K562 treated with DMSO at 1 percent for 24 hours (cell line): Measurements from ENCODE around the gene EXTL1. TPM values are rescaled to one million over a fixed set of nuclear protein-coding genes. Genes with fewer than 3 reads are reported as not detected.

ENCODE experiments used
- total RNA-seq: library from RNA; unstranded; fragments of 300-600 nt; gene quantifications from 2 replicates; pipeline ENCODE4 v1.2.3, GENCODE V29; 2022; ENCODE audit warnings: low read depth; ENCODE audit not compliant: insufficient read depth

EXTL1 gene
- 0.38 and 0.78 TPM in 2 replicates for total RNA-seq

GRCh38 chr1:26021647-26022403 lies at the start of gene EXTL1:
EXTL1 (plus strand) TSS chr1:26021775; CDS start chr1:26022647, 872 bp downstream.

GRCh38 chr1:25997828-25998761 lies 23.5 kb upstream of the EXTL1 start, which contains the start of gene PAFAH2:
PAFAH2 (minus strand) TSS chr1:25998063; CDS start chr1:25990816, 7,247 bp downstream.

GRCh38 chr1:26045722-26046245 lies 24.2 kb downstream of the EXTL1 start, which contains the start of gene SLC30A2:
SLC30A2 (minus strand) TSS chr1:26046118; CDS start chr1:26045896, 222 bp downstream.

GRCh38 chr1:26067432-26067911 lies 45.9 kb downstream of the EXTL1 start, which contains the start of gene TRIM63:
TRIM63 (minus strand) TSS chr1:26067630; CDS start chr1:26067494, 136 bp downstream.

Other genes starting within 250 kb of the EXTL1 start
- gene SELENON, start 221.6 kb upstream of the EXTL1 start, total RNA-seq = 41.7 and 42.4 TPM in 2 replicates
- 61.3 and 65.4 TPM in 2 replicates for gene MTFR1L, start 201.8 kb upstream of the EXTL1 start, total RNA-seq
- gene AUNIP, start 162.3 kb upstream of the EXTL1 start, total RNA-seq = 19.5 and 20.1 TPM in 2 replicates
- 5.6 and 6.9 TPM in 2 replicates for gene PAQR7, start 146.1 kb upstream of the EXTL1 start, total RNA-seq
- 377 and 421 TPM in 2 replicates for gene STMN1, start 115.4 kb upstream of the EXTL1 start, total RNA-seq
- gene PAFAH2, start 23.7 kb upstream of the EXTL1 start, total RNA-seq = 10.2 and 11.5 TPM in 2 replicates
- gene SLC30A2, start 24.3 kb downstream of the EXTL1 start, total RNA-seq = not detected in 2 replicates
- gene TRIM63, start 45.9 kb downstream of the EXTL1 start, total RNA-seq = 0.20 TPM in 1 of 2 replicates, not detected in the other
- gene PDIK1L, start 90.0 kb downstream of the EXTL1 start, total RNA-seq = 9.6 and 10.9 TPM in 2 replicates
- 0.37 and 0.91 TPM in 2 replicates for gene FAM110D, start 137.3 kb downstream of the EXTL1 start, total RNA-seq
- not detected in 2 replicates for gene C1orf232, start 147.2 kb downstream of the EXTL1 start, total RNA-seq
- gene ZNF593, start 148.1 kb downstream of the EXTL1 start, total RNA-seq = 101 and 116 TPM in 2 replicates
- gene ZNF593OS, start 150.1 kb downstream of the EXTL1 start, total RNA-seq = 0.92 TPM in 1 of 2 replicates, not detected in the other
- 0.59 and 1.3 TPM in 2 replicates for gene CNKSR1, start 155.7 kb downstream of the EXTL1 start, total RNA-seq
- gene CATSPER4, start 168.8 kb downstream of the EXTL1 start, total RNA-seq = not detected in 2 replicates
- 68.9 and 78.3 TPM in 2 replicates for gene CEP85, start 212.4 kb downstream of the EXTL1 start, total RNA-seq